Colonic mucosa (tissue), 4 donors: ENCODE results near the gene DDX27. TPM values are rescaled to one million over a fixed set of nuclear protein-coding genes. Genes with fewer than 3 reads are reported as not detected.

ENCODE experiments used
- DNase-seq: peaks from one replicate; pipeline ENCODE4 v3.0.0-alpha.2; 2020
- H3K27ac ChIP-seq: fragments of 200-600 bp; one replicate; pipeline ENCODE4 v1.8.0; 2021
- H3K27me3 ChIP-seq: fragments of 200-600 bp; one replicate; pipeline ENCODE4 v1.8.0; 2021
- H3K36me3 ChIP-seq: fragments of 200-600 bp; one replicate; pipeline ENCODE4 v1.8.0; 2021
- H3K4me1 ChIP-seq: fragments of 200-600 bp; one replicate; pipeline ENCODE4 v1.8.0; 2021; ENCODE audit warnings: mild to moderate bottlenecking
- H3K4me3 ChIP-seq: fragments of 200-600 bp; one replicate; pipeline ENCODE4 v1.8.0; 2021
- H3K9ac ChIP-seq, 2 donors: one replicate each; pipeline ENCODE4 v1.7.0; 2013; ENCODE audit warnings: control low read depth in 2 of 2, low read depth in 2 of 2, low read length in 2 of 2
- H3K9me3 ChIP-seq: fragments of 200-600 bp; one replicate; pipeline ENCODE4 v1.8.0; 2021
- intact Hi-C: fragments of 100-400 bp; cut with DNase I; formaldehyde crosslinking; loops from one replicate; pipeline ENCODE4 v1.14.1; 2022
- total RNA-seq, 2 donors: library from RNA; stranded (reverse); fragmentation: NEBNext Ultra II Directional in 1 of 2; extraction: Animal tissue kit (Norgen Biotek cat#: 25700) in 1 of 2; gene quantifications; one replicate each; pipeline ENCODE4 v1.2.1, GENCODE V29; 2021
- TF ChIP-seq, protein P1 (sequence below): fragments of 200-600 bp; IDR thresholded peaks from one replicate; pipeline ENCODE4 v1.8.0; 2022; ENCODE audit warnings: antibody characterized with exemption, mild to moderate bottlenecking
- donor health status: healthy.
- donor health status: DM: no; HTN: no; CAD: no.
- donor health status: DM: no; HTN: no; CAD: no.

Gene DDX27
- total RNA-seq, 2 donors from 2014 or later = 26.3 to 44.5 TPM

DNA sequence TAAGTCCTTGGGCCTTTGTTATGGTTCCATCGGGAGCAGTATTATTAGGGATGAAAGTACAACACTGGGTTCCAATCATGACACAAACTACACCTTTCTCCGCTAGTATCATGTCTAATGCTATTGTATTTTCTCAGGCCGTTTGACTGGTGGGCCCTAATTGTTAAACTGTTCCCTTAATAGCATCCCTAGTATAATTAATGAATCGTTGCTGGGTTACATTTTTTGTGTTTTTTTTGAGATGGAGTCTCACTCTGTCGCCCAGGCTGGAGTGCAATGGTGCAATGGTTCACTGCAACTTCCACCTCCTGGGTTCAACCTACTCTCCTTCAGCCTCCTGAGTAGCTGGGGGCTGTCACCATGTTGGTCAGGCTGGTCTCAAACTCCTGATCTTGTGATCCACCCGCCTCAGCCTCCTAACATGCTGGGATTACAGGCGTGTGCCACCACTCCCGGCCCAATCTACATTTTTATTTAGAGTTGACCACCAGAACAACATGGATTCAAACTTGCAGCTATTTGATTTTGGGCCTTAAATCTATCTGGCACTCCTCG, 62.8 kb downstream of the DDX27 start:
- no peak for DNase-seq
- no peak overlapping the region for H3K4me3 ChIP-seq
- no peak overlapping the region for H3K9ac ChIP-seq
- intact Hi-C loops = no loop called here
- no peaks in the 10 kb centered on the region for H3K9me3 ChIP-seq
- H3K4me1 ChIP-seq = peaks cover 13% of the 10 kb centered on the region
- peaks cover 63% of the 10 kb centered on the region for H3K36me3 ChIP-seq
- TF ChIP-seq, protein P1, sequence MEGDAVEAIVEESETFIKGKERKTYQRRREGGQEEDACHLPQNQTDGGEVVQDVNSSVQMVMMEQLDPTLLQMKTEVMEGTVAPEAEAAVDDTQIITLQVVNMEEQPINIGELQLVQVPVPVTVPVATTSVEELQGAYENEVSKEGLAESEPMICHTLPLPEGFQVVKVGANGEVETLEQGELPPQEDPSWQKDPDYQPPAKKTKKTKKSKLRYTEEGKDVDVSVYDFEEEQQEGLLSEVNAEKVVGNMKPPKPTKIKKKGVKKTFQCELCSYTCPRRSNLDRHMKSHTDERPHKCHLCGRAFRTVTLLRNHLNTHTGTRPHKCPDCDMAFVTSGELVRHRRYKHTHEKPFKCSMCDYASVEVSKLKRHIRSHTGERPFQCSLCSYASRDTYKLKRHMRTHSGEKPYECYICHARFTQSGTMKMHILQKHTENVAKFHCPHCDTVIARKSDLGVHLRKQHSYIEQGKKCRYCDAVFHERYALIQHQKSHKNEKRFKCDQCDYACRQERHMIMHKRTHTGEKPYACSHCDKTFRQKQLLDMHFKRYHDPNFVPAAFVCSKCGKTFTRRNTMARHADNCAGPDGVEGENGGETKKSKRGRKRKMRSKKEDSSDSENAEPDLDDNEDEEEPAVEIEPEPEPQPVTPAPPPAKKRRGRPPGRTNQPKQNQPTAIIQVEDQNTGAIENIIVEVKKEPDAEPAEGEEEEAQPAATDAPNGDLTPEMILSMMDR = no peak
- no peak overlapping the region for H3K27ac ChIP-seq
- no peaks in the 10 kb centered on the region for H3K27me3 ChIP-seq

DNA sequence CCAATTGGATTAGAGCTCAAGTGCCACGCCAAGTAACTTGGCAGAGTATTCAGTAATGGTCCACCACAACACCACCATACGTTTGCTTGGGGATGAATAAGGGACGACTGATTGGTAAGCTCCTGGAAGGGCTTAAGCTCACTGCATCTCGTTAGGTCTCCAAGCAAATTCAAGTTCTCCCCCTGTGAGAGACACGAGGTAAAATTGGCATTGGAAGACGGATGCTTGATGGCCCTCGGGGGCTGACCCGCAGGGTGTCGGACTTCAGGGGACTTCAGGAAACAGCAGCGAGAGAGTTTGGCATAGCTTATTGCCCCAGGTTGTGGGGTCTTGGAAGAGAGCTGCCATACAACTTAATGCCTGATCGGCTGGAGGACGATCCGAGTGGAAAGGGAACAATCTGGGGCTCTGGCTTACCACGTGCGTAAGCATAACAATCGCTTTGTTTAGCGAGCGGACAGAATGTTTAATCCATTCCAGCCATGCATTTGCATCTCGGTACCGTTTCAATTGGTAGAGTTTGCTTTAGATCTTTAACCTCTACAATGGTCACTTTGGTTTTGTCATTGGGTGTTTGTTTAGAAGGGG, 63.5 kb downstream of the DDX27 start:
- Histone ChIP-seq H3K9ac (no peak overlapping the region), H3K4me3 (no peak overlapping the region), H3K4me1 (peaks cover 13% of the 10 kb centered on the region)

DNA sequence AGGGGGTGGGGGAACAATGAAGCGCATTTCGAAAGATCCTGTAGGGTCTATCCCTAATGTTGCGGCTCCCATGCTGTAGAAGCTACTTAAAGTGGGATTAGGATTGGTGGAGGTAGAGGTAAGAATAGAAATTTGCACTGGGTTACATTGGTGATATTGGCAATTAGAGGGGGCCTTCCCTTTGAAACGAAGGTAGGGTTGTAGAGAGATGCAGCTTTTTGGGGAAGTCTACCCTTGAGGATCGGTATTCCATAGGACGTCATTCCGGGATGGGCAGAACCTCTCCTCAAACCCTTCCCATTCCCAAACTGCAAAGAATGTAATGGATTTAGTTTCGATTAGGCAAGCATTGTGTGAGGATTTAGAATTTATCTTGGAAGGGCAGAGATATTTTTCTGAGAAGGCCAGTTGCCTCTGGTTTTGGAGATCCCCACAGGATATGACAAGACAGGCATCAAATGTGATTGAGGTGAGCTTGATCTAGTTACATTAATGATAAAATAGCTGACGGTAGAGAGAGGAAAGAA, 64.0 kb downstream of the DDX27 start:
- Histone ChIP-seq H3K9ac (no peak overlapping the region), H3K36me3 (peaks cover 70% of the 10 kb centered on the region), H3K4me3 (no peak overlapping the region), H3K9me3 (no peaks in the 10 kb centered on the region), H3K27ac (no peak overlapping the region), H3K27me3 (no peaks in the 10 kb centered on the region), H3K4me1 (peaks cover 19% of the 10 kb centered on the region)
- TF ChIP-seq, protein P1 = no peak
- intact Hi-C loops = no loop called here
- no peak for DNase-seq

More for the DNA sequence above, 63.5 kb downstream of the DDX27 start:
- intact Hi-C loops = no loop called here
- Histone ChIP-seq H3K27me3 (no peaks in the 10 kb centered on the region), H3K9me3 (no peaks in the 10 kb centered on the region), H3K36me3 (peaks cover 64% of the 10 kb centered on the region), H3K27ac (no peak overlapping the region)
- TF ChIP-seq, protein P1 = no peak
- DNase-seq = no peak

DNA sequence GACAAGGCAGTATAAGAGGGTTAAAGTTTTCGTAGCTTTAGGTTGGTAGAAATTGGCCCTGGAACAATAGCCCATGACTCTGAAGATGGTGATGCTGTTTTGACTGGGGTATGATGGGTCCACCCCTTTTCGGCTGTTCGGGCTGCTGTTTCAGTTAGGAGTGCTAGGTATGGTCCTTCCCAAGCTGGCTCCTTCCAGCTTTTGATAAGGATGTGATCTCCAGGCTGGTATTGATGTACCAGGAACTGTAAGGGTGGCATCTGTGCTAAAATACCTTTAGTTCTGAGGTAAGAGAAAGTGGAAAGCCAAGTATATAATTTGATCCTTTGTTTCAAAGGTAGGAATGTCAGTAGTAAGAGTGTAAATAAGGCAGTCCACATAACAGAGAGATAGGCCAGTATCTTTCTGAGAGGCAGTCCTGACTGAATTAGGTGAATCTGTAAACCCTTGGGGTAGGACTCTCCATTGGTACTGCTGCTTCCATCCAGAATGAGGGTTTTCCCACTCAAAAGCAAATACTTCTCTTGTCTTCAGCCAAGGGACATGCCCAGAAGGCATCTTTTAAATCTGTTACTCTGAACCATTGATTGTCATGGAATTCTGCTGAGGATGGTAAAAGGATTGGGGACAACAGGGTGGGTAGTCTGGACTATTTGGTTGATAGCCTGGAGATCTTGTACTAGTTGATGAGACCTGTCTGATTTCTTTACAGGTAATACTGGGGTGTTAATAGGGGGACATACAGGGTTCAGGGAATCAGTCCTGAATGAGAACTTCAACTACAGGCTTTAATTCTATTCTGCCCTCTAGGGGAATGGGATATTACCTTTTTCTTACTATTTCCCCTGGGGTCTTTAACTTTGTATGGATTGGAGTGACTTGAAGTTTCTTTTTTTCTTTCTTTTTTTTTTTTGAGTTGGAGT, 64.7 kb downstream of the DDX27 start:
- intact Hi-C loops = no loop called here
- Histone ChIP-seq H3K4me3 (no peak overlapping the region), H3K27ac (no peak overlapping the region), H3K9ac (no peak overlapping the region), H3K4me1 (peaks cover 21% of the 10 kb centered on the region), H3K27me3 (no peaks in the 10 kb centered on the region), H3K9me3 (no peaks in the 10 kb centered on the region), H3K36me3 (peaks cover 73% of the 10 kb centered on the region)
- no peak for DNase-seq
- TF ChIP-seq, protein P1 = no peak

DNA sequence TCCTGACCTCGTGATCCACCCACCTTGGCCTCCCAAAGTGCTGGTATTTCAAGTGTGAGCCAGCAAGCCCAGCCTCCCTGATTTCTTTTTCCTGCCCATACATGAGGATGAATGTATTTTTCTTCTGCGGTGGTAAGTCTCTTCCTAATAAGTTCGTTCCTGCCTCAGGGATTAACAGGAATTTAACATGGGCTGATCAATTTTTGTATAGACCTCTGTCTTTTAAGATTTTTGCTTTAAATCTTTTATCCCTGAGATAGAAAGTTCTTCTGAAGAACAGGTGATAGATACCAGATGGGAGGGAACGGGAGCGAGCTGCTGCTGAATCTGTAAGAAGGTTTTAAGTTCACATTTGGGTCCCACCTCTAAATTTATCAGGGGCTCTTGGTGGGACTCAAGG, 65.6 kb downstream of the DDX27 start:
- Histone ChIP-seq H3K4me3 (no peak overlapping the region), H3K4me1 (peaks cover 18% of the 10 kb centered on the region), H3K27me3 (no peaks in the 10 kb centered on the region), H3K27ac (no peak overlapping the region), H3K36me3 (peaks cover 74% of the 10 kb centered on the region), H3K9me3 (no peaks in the 10 kb centered on the region), H3K9ac (no peak overlapping the region)
- TF ChIP-seq, protein P1 = no peak
- intact Hi-C loops = no loop called here
- no peak for DNase-seq
